Mucosa of rectum (tissue), 2 donors: Measurements from ENCODE around the gene SCN9A.
A peak's percentile ranks its signal among the peaks of the same experiment; 100 is the strongest.

Experiments used
- H3K27ac ChIP-seq, 2 donors: one replicate each; pipeline ENCODE4 v1.7.0; 2013; ENCODE audit warnings: inconsistent platforms in 2 of 2, low read depth in 2 of 2, low read length in 2 of 2
- H3K27me3 ChIP-seq, 2 donors: one replicate each; pipeline ENCODE4 v1.7.0; 2013; ENCODE audit warnings: low read length in 2 of 2; ENCODE audit not compliant: control insufficient read depth in 2 of 2, insufficient read depth in 2 of 2
- H3K36me3 ChIP-seq, 2 donors: one replicate each; pipeline ENCODE4 v1.7.0; 2013; ENCODE audit warnings: low read length in 2 of 2; ENCODE audit not compliant: control insufficient read depth in 2 of 2, insufficient read depth in 2 of 2
- H3K4me1 ChIP-seq, 2 donors: one replicate each; pipeline ENCODE4 v1.7.0; 2013; ENCODE audit warnings: low read length in 2 of 2, mild to moderate bottlenecking in 1 of 2; ENCODE audit not compliant: control insufficient read depth in 2 of 2, insufficient read depth in 2 of 2
- H3K4me3 ChIP-seq, 2 donors: one replicate each; pipeline ENCODE4 v1.7.0; 2013; ENCODE audit warnings: low read length in 2 of 2
- H3K9ac ChIP-seq, 2 donors: one replicate each; pipeline ENCODE4 v1.7.0; 2013; ENCODE audit warnings: low read length in 2 of 2, low read depth in 1 of 2, mild to moderate bottlenecking in 1 of 2
- H3K9me3 ChIP-seq, 2 donors: one replicate each; pipeline ENCODE4 v1.7.0; 2013; ENCODE audit warnings: low read length in 2 of 2; ENCODE audit not compliant: control insufficient read depth in 2 of 2
- donor health status: healthy.
- donor health status: Normal muscosa, but diverticular disease.

SCN9A gene

DNA sequence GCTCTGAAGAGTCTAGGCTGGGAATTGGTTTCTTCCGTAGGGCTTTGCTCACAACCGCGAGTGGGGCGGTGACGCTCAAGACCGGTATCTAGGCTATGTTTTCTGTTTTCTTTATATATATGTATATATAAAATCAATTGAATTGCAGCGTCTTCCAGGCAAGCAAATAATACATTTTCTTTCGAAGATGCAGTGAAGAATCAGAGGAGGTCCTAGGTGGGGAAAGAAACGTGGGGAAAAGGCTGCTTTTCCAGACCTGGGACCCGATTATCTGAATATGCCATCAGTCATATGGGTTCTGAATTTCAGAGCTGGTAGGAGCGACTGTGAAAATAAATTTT, 714 bp upstream of the SCN9A start:
- no peaks in the 10 kb centered on the region for H3K9me3 ChIP-seq
- H3K9ac ChIP-seq: peak overlapping the region in 1 of 2 donors; percentile 77
- no peaks in the 10 kb centered on the region for H3K36me3 ChIP-seq
- H3K27me3 ChIP-seq: no peaks in the 10 kb centered on the region
- peak overlapping the region; percentile 77 to 88 for H3K4me3 ChIP-seq
- peak overlapping the region; percentile 78 to 83 for H3K27ac ChIP-seq
- peaks cover 6 to 13% of the 10 kb centered on the region in 2 donors for H3K4me1 ChIP-seq

DNA sequence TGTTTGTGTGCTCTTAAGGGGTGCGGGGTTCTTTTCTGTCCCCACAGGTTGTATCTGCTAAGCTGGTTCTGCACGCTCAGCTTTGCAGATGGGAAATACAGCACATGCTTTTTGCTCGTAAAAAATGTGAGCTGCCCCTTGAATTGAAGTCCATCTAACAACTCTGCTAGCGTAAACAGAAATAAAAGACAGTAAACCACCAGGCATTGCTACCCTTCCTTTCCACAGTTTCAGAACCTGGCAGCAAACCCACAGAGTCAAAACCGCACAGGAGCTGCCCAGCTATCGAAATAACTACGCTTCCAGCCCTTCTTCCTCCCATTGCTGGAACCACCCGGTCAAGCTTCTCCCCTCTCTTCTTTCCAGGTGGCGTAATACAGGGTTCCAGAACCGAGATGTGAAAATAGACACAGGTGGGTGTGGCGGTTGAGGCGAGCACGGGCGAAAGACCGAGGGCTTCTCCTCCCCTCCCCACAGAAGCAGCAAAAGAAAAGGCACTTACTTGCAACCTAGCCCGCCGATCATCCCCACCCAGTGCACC, 479 bp downstream of the SCN9A start:
- H3K27me3 ChIP-seq: no peaks in the 10 kb centered on the region
- peak overlapping the region; percentile 82 to 88 for H3K4me3 ChIP-seq
- peak overlapping the region; percentile 69 to 83 for H3K27ac ChIP-seq
- peaks cover 6 to 13% of the 10 kb centered on the region in 2 donors for H3K4me1 ChIP-seq
- H3K36me3 ChIP-seq: no peaks in the 10 kb centered on the region
- peak overlapping the region; percentile 48 to 77 for H3K9ac ChIP-seq
- H3K9me3 ChIP-seq: no peaks in the 10 kb centered on the region

DNA sequence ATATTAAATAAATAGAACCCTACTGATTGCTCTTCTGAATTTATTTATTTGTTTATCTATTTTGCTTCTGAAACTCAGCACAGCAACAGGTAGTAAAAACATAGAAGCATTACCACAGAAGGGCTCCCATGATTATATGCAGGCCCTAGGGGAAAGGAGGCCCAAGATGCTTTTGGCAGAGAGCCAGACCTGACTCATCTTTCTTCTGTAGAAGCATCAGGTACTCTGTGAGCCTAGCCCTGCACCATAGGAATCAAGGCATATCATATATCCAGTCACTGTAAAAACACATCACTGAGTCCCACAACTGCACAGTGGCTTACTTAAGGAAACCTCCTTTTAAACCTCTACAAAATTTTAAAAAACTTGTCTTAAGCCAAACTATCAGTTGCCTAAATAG, 1.8 kb downstream of the SCN9A start:
- Histone ChIP-seq H3K9ac (no peak overlapping the region), H3K36me3 (no peaks in the 10 kb centered on the region), H3K27me3 (no peaks in the 10 kb centered on the region)

DNA sequence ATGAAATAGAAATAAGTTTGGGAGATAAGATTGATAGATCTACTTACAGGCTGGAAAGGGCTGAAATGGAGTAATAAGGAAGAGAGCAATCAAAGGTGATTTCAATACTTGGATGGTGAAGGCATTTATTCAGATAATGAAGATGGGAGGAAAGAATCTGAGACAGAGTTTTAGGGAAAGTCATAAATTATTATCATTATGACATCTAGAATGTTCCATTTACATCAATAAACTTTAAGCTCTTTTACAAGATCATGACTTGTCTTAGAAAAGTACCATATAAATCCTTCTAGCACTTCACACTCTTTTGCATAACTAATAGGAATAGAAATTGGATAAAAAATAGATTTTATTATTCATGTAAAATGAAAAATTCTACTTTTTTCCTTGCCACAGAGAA, 2.2 kb downstream of the SCN9A start:
- Histone ChIP-seq H3K9me3 (no peaks in the 10 kb centered on the region), H3K27me3 (no peaks in the 10 kb centered on the region), H3K4me3 (no peak overlapping the region), H3K9ac (no peak overlapping the region), H3K4me1 (peaks cover 6 to 13% of the 10 kb centered on the region in 2 donors), H3K36me3 (no peaks in the 10 kb centered on the region), H3K27ac (no peak overlapping the region)

More for the DNA sequence above, 1.8 kb downstream of the SCN9A start:
- H3K27ac ChIP-seq: no peak overlapping the region
- H3K4me1 ChIP-seq: peaks cover 6 to 13% of the 10 kb centered on the region in 2 donors
- H3K4me3 ChIP-seq: no peak overlapping the region
- no peaks in the 10 kb centered on the region for H3K9me3 ChIP-seq

DNA sequence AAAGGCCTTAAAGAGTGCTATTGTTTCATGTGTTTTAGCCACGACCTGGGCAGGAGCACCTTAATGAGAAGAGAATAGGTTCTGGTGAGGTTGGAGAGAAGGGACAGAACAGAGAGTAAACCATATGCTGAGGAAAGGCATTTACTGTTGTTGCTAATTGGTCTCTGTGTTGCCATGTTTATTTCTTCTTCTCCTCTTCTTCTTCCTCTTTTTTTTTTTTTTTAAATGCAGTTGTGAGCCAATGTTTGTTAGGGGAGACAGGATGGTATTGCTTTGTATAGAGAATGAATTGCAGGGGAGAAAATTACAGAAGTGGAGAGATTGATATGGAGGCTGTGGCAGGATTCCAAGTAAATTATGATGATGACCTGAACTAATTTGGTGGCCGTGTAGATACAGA, 2.6 kb downstream of the SCN9A start:
- Histone ChIP-seq H3K27ac (no peak overlapping the region), H3K36me3 (no peaks in the 10 kb centered on the region), H3K9me3 (no peaks in the 10 kb centered on the region), H3K27me3 (no peaks in the 10 kb centered on the region), H3K4me3 (no peak overlapping the region), H3K4me1 (peaks cover 6 to 13% of the 10 kb centered on the region in 2 donors), H3K9ac (no peak overlapping the region)

DNA sequence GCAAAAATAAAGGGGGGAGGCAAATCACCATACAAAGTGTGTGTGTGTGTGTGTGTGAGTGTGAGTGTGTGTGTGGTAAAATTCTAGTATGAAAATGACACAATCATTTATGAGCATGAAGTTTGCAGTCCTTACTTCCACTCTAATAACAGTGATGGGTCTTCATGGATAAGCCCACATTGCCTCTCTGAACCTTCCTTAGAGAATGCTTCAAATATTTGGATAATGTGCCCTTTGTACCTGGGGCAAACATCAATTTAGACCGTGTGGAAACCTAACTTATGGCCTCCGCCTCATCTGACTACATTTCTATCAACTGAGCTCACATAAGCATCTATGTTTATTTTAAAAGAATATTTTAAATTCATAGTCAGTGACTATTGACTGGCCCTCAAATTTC, 3.7 kb downstream of the SCN9A start:
- Histone ChIP-seq H3K9me3 (no peaks in the 10 kb centered on the region), H3K9ac (no peak overlapping the region), H3K4me1 (peaks cover 6 to 13% of the 10 kb centered on the region in 2 donors), H3K4me3 (no peak overlapping the region), H3K36me3 (no peaks in the 10 kb centered on the region), H3K27ac (no peak overlapping the region), H3K27me3 (no peaks in the 10 kb centered on the region)

DNA sequence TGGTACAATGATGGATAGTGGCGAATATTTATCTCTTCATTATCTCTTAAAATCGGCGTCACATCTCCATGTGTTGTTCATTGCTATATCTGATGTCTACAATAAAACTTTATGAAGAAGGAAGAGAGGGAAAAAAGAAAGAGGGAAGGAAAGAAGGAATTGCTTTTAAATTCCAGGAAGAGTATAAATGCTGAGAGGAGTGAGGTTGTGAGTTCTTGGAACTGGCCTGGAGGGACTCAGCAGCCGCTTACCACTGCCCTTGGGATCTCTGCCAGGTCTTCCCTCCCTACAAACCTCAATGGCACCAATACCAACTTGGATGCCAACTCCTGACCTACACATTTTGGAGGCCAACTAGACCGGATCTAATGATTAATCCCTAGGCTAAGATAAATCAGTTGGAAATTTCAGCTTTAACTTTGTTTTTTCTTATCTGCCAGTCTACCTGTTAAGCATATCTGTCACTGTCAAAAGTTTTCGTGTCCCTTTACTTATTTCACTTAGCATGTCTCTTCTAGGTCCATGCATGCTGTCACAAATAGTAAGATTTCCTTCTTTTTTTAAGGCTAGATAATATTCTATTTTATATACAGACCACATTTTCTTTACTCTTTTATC, 9.8 kb downstream of the SCN9A start:
- Histone ChIP-seq H3K27me3 (no peaks in the 10 kb centered on the region), H3K36me3 (no peaks in the 10 kb centered on the region), H3K9ac (no peak overlapping the region), H3K4me3 (no peak overlapping the region), H3K4me1 (no peaks in the 10 kb centered on the region), H3K9me3 (no peaks in the 10 kb centered on the region), H3K27ac (no peak overlapping the region)

DNA sequence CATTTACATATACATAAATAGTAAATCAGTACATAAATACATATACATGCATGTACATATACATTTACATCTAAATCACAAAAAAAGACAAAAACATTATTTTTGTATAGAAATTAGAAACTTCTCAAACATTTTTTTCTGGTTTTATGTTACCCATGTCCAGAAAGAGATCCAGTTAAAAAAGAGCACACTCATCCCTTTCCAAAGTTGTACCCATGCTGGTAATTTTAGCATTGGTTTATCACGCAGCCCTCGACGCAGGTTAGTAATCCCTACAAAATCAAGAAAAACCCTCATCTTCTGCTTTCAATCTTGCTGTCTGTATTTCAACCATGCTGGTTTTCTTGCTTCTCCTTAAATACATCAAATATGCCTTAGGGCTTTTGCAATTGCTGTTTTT, 10.5 kb downstream of the SCN9A start:
- Histone ChIP-seq H3K4me1 (no peaks in the 10 kb centered on the region), H3K9ac (no peak overlapping the region), H3K4me3 (no peak overlapping the region), H3K27ac (no peak overlapping the region), H3K9me3 (no peaks in the 10 kb centered on the region), H3K36me3 (no peaks in the 10 kb centered on the region), H3K27me3 (no peaks in the 10 kb centered on the region)

DNA sequence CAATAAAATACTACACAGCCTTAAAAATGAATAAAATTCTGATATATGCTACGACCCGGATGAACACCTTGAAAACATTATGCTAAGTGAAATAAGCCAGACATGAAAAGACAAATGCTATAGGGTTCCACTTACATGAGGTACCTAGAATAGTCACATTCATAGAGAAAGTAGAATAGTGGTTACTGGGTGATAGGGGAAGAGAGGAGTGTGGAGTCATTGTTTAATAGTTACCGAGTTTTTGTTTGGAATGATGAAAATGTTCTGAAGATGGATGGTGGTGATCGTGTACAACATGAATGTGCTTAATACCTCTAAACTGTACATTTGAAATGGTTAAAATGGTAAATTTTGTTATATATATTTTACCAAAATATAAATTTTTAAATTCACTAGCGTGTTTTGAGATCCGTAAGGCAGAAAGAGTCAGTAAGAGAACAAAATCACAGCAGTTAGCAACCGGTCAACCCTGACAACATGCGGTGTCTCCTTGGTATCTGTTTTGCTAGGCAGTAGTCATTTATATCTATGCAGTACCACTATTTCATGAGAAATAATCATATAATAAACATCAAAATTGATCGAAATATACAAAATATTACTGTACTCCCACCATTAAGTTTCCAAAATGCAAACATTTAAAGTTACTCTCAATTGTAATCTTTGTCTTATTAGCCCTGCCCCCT, 11.1 kb downstream of the SCN9A start:
- H3K27ac ChIP-seq: no peak overlapping the region
- H3K36me3 ChIP-seq: no peaks in the 10 kb centered on the region
- no peaks in the 10 kb centered on the region for H3K9me3 ChIP-seq
- no peak overlapping the region for H3K9ac ChIP-seq
- H3K4me1 ChIP-seq: no peaks in the 10 kb centered on the region
- no peaks in the 10 kb centered on the region for H3K27me3 ChIP-seq
- H3K4me3 ChIP-seq: no peak overlapping the region

DNA sequence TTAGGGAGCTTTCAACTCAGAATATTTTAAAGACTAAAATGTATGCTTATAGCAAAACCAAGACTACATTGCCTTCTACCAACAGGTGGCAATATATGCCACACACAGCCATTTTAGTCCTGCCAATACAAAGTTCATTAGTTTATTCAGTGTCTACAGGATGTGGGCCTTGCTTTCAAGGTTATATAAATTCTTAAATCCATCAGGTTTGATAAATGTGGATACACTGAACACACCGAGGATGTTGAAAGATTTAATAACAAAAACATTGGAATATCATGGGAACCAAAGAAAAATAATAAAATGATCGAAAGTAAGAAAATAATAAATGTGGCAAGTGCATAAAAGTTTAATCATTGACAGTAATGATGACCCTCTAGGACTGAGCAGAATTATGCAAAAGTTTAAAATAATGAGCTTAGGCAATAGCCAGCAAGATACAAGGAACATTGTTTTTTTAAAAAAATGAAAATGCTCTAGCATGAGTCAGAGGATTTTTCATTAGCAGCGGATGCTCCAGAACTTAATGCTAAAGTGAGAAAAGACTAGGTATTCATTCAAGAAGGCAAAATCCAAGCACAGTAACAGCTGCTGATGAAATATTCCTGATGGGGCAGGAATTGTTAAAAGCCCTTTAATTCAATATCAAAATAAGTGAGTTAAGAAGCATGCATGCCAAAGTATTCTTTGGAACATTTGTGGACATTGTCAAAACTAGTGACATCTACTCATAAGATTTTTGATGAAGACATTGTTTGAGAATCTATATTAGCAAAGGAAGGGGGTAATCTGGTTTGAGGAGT, 14.2 kb downstream of the SCN9A start:
- Histone ChIP-seq H3K27me3 (no peaks in the 10 kb centered on the region), H3K4me3 (no peak overlapping the region), H3K9ac (no peak overlapping the region), H3K4me1 (no peaks in the 10 kb centered on the region), H3K27ac (no peak overlapping the region), H3K36me3 (no peaks in the 10 kb centered on the region), H3K9me3 (no peaks in the 10 kb centered on the region)
